Astrocyte of the hippocampus (primary cell): ENCODE measurements around the gene LPGAT1.
A peak's percentile ranks its signal among the peaks of the same experiment; 100 is the strongest.
"Not testable (repeated sequence)": the region's sequence is repeated elsewhere in the genome, so short reads cannot be mapped to it uniquely, and the experiment has no call there.

ENCODE experiments used
- DNase-seq: peaks from one replicate; pipeline ENCODE4 v3.0.0; 2011; ENCODE audit warnings: low read depth, low spot score

Gene LPGAT1

DNA sequence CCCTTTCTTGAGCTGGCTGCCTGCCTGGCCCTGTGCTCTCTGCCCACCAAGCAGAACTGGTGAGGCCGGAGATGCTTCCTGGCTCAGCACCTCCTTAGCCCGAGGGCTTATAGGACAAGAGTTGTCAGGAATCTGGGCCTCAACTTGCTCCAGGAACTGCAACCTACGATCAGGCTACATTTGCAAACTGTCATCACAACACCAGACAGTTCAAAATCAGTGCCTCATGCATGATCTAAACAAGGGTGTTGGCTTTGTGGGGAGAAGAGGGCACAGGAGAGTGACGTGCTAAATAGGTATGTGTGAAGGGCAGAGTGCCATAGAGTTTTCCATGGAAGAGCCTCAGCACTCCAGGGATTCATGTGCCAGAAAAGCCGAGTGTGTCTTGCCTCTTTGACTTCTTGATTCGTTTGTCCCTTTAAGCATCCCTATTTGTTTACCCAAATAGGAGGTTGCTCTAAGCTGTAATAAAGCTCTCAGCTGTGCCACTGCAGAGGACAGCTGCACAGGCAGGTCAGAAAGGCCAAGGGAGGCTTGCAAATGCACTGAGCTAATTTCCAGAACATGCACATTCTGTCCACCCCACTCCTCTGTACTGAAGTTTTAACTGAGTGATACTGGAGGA lies 125.0 kb downstream of the LPGAT1 start:
- peak; percentile 20 for DNase-seq

GRCh38 chr1:211704543-211704942 lies 126.0 kb downstream of the LPGAT1 start:
- no peak for DNase-seq

DNA sequence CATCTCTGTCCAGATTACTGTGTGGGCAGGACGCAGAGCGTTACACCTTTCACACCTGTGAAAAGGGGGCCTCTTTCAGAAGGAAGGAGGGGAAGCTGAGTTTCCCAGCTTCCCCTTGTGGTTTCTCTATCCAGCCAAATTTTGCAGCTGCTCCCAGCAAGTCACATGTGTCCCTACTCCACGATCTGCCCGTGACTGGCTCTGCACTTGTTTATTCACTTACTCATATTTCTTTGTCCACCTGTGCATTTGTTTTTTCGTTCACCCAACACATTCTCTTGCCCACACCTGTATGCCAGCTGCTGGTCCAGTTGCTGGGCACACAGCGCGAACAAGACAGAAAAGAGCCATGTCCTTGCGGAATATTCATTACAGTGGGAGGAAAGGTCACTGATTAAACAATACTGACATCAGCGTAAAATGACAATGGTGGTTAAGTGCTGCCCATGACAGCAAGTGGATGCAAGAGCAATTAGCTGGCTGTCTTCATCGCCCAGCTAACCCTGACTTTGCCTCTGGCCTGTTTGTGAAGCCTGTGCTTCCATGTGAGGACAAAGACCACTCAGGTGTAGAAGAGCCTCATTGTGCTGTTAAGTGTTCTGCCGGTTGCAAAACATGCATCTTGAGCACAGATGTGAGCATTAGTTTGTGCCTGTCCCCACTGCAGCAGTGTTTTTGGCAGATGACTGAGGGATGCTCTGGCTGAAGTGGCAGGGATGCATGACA lies 126.6 kb downstream of the LPGAT1 start:
- DNase-seq = no peak

DNA sequence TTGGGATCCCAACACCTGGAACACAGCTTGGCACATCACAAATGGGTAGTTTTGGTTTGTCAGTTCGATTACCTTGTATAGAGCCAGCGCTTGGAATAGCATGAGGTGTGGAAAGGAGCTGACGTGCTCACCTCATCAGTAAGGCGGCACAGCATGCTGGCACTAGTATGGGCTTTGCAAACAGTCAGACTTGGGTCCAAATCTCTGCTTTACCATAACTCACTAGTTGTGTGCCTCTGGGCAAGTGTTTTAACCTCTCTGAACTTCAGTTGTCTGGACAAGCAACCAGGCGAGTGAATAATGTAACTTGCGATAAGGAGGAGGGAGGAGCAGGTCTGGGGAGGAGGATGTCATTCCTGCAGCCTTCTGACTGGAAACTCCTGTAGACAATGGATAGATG lies 128.8 kb downstream of the LPGAT1 start:
- DNase-seq = no peak

DNA sequence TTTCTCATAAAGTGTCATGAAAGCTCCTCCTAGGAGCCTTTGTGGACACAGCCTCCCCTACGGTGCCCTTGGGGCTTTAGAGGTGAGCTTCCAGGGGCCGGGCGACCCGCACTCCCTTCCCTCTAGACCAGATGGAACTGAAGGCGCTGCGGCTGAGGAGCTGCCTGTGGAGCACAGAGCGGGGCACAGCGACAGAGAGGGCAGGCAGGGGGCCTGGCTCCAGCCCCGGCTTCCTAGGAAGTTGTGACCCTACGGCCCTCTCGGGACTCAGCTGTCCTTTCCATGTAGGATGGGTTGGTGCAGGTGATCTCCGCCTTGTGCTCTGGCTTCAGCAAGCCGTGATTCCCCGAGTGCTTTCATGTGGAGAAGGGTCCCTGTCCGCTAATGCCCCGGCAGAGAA lies 131.5 kb downstream of the LPGAT1 start:
- DNase-seq = no peak

DNA sequence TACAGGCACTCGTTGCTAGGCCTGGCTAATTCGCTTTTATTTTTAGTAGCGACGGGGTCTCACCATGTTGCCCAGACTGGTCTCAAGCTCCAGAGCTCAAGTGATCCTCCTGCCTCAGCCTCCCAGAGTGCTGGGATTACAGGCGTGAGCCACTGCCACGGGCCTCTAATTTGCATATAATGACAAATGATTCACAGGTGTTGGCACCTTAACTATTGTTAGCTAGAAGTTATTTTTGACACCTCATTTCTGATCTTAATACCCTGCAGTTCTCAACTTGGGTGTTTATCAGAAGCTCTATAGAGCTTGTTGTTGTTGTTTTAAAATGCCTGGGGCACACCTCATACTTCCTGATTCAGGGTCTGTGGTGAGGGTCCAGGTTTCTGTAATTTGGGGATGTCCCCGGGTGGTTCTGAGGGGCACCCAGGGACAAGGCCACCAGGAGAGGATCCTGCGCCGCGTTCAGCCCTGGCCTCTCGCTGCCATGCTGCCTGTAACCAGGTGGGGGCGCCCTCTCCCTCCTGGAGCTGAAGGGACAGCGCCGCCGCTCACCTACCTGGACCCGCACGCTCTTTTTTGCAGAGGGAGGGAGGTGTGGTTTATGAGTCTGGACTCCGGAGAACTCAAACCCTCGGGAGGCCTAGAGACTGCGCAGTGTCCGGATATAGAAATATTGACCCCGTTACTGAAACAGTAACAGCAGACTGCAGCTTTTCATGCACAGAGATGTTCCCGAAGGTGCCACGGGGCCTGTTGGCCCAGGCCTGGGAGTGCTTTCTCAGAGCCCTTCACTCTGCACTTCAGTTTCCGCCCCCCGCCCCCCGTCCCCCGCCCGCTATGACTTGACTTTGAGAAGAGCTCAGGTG lies 132.2 kb downstream of the LPGAT1 start:
- peak; percentile 89 for DNase-seq

GRCh38 chr1:211697356-211697755 lies 133.2 kb downstream of the LPGAT1 start:
- no peak for DNase-seq

DNA sequence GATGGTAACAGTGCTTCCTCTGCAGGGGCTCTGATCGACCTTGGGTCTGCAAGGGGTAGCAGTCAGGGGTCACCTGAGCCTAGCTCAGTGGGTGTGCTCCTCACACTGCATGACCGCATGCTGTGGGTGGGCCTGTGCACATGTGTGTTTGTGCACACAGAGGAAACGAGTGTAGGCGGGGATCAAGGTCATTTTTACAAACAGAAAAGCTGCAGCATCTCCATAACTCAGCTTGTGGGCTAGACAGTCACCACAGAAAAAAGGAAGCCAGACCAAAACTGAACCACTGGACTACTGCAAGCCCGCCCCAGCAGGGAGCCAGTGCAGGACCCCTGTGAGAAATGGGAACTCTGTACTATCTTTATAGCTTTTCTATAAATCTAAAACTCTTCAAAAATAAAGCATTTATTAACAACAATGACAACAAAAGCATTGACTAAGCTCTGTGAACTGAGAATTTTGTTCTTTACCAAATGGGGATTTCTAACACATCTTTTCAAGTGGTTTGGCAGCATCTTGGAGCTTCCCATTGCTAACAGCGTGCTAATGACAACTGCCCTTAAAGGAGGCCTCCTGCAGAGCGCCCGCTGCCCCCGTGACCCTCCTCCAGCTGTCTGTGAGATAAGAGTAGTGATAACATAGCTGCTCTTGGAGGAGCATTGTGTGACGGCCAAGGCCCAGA lies 135.3 kb downstream of the LPGAT1 start:
- DNase-seq = no peak

DNA sequence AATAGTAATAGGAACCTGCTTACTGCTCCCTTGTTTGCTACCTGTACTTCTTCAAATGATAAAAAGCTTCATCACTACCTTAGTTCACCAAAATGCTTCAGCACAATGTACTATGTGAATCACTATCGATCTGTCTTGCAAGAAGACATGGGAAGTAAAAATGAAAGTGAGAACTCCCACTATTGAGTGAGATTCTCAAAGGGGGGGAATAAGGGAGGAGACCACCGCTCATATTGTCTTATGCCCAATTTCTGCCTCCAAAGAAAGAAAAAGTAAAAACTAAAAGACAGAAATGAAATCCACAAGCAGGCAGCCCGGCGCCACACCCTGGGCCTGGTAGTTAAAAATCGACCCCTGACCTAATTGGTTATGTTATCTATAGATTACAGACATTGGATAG lies 136.7 kb downstream of the LPGAT1 start:
- not testable (repeated sequence) for DNase-seq
